Head of caudate nucleus (tissue), 42 donors: ENCODE data around the gene METAP1D.
"Not testable (repeated sequence)": the region's sequence is repeated elsewhere in the genome, so short reads cannot be mapped to it uniquely, and the experiment has no call there.

Source experiments
- DNase-seq, 42 donors: peaks; one replicate each; pipeline versions ENCODE4 v3.0.0 to v3.0.0-alpha.2; 2020 to 2021; ENCODE audit warnings: mixed read lengths in 7 of 42
- intact Hi-C: fragments of 100-400 bp; cut with DNase I; formaldehyde crosslinking; loops from one replicate; pipeline ENCODE4 v1.15.0; 2022

The METAP1D gene

DNA sequence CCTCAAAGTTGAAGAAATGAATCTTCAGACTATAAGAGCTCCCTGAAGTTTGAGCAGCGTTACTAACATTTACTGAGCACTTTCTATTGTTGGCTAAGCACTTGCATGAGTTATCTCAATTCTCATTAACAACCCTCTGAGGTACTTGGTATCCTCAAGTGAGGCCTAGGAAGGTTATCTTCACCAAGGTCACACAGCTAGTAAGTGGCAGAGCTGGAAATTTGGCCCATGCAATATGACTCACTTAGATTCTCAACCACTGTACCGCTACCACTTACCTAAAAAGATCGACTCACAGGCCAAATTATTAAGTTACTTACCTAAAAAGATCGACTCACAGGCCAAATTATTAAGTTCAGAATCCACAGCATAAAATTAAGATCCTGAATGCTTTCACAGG, 8.7 kb upstream of the METAP1D start:
- DNase-seq, result no peak
- intact Hi-C loops, result loop anchor here (10.0 kb wide), 1 partner anchor 114 kb away; the partner anchor contains the start of gene DLX2

DNA sequence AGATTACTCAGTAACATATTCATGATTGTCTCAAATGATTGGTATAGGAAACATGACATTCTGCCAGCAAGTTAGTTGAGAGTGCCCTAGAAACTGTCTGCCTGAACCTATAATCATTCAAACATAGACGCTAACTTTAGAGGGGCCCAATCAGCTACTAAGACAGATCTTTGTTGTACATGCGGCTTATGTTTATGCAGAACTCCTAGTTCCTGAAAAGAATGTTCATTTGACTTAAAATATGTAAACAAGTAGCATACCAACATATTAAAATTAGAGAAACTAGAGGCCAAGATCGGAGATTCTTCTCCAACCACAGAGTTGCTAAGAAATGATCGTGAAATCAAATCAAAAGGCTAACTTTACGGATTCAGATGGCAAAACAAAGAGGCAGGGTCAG, 4.2 kb upstream of the METAP1D start:
- intact Hi-C loops, result loop anchor here (5.0 to 10.0 kb wide), 2 partner anchors 68 to 109 kb away; partner anchors contain the start of gene DLX2
- DNase-seq, result no peak

DNA sequence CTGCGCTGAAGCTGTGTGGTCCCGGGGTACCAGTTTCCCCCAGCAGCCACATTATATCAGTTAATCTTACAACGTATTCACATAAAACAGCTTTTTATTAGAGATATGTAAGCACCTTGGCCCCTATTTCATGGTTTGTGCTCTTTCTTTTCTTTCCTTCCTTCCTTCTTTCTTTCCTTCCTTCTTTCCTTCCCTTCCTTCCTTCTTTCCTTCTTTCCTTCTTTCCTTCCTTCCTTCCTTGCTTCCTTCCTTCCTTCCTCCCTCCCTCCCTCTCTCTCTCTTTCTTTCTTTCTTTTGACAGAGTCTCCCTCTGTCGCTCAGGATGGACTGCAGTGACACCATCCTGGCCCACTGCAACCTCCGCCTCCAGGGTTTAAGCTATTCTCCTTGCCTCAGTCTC, 3.7 kb upstream of the METAP1D start:
- no peak for DNase-seq
- intact Hi-C loops, result loop anchor here (5.0 to 10.0 kb wide), 2 partner anchors 69 to 109 kb away; partner anchors contain the start of gene DLX2

DNA sequence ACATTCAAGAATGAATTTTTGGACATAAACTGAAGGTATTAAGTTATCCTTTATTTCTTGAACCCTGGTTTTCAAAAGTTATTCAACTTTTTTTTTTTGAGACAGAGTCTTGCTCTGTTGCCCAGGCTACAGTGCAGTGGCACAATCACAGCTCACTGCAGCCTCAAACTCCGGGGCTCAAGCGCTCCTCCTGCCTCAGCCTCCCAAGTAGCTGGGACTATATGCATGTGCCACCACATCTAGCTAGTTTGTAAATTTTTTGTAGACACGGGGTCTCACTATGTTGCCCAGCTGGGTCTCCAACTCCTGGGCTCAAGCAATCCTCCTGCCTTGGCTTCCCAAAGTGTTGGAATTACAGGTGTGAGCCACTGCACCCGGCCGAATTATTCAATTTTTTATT, 2.7 kb upstream of the METAP1D start:
- DNase-seq, result not testable (repeated sequence)
- intact Hi-C loops, result loop anchor here (5.0 to 10.0 kb wide), 2 partner anchors 70 to 108 kb away; partner anchors contain the start of gene DLX2

DNA sequence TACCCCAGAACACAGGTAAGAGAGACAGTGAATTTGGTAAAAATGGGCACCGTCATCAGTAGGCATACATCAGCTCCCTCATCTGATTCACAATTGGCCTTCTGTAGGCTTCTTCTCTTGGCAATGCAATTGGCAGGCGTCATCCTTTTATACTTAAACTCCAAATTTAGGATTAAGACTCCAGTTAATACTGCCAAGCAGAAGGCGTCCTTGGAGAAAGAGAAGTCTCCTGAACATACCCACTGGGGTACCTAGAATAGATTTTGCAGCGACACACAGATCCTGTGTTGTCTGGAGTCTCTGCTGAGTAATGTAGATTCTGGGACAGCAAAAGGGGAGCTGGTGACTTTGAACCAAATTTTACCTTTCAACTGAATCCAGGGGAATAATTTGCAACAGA, 592 bp upstream of the METAP1D start:
- intact Hi-C loops, result loop anchor here (5.0 to 10.0 kb wide), 2 partner anchors 72 to 106 kb away; partner anchors contain the start of gene DLX2

DNA sequence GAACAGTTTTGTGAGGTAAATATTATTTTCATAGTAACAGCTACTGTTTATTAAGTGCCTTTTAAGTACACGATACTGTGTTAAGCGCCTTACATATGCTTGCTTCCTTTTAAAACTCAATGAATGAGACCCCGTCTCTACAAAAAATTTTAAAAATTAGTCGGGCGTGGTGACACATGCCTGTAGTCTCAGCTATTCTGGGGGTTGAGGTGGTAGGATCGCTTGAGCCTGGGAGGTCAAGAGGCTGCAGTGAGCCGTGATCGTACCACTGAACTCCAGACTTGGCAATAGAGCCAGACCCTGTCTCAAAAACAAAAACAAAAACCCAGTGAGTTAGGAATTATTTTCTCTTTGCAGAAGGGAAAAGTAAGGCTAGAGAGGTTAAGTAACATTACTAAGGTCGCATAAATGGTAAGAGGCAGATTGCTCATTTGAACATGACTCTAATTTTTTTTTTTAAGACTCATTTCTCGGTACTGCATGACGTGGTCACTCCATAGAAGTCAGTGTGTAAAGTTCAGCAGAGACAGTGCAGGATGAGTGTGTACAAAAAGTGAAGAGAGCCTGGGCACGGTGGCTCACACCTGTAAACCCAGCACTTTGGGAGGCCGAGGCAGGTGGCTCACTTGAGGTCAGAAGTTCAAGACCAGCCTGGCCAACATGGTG, 1.1 kb downstream of the METAP1D start:
- intact Hi-C loops, result no loop called here

More for the DNA sequence above, 592 bp upstream of the METAP1D start:
- peak in 5 of 42 donors; percentile 7 to 24 (median 13) for DNase-seq

DNA sequence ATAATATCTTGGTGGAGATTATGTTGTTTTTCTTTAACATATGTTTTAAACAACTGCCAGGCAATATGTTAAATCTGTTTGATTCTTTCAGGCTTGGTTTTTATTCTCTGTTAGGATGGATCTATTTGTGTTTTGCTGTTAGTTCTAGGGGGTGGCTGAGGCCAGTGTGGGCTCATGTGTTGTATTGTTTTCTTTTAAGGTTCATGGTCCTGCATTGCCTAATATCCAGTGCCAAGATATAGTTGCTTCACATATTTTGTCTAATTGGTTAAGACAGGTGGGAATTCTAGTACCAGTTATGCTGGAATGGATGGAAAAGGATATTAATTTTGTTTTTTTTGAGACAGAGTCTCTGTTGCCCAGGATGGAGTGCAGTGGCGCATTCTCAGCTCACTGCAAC, 7.6 kb downstream of the METAP1D start:
- DNase-seq, result no peak
- intact Hi-C loops, result no loop called here

More for the DNA sequence above, 1.1 kb downstream of the METAP1D start:
- no peak for DNase-seq

DNA sequence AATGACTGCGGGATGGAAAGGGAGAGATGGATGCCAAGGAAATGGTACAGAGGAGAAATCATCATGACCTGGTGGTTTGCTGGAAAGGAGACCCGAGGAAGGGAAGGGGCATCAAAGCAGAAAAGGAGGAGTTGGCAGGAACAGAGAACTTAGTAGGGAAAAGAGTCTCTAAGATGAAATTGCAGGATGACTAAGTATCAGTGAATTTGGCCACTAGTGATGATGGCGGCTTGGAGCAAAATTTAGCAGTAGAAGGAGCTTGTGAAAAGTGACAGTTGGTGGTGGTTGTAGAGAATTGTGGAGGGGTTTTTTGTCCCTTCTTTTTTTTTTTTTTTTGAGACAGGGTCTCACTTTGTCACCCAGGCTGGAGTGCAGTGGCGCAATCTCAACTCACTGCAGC, 10.1 kb downstream of the METAP1D start:
- DNase-seq, result no peak
- intact Hi-C loops, result no loop called here

DNA sequence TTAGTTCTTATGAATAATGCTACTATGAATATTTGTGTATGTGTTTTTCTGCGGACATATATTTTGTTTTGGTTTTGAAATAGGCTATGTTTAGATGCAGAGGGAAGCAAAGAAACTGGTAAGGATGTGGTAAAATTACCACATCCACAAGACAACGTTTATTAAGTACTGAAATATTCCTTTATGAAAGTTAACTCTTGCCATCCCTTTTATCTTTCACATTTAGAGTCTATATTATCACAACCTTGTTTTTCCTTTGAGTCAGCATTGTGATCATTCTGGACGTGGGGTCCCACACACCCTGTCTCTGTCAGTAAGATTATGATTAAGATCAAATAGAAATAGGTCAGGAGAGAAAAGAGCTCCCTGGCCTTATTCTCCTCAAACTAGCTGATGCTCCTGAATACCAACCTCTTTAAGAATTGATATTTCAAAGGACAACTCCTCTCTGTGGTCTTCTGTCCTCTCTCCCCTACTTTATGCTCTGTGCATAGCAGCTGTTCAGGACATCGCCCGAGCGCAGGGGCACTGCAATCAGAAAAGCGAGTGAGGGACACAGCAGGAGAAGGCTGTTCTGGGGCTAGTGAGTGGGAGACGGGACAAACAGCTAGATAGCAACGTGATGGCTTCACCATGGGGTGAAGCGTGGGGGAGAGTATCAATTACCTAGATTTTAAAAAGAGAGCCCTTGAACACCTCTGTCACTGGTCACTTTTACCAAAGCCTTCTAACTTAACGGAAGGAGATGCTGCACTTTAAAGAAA, 12.2 kb downstream of the METAP1D start:
- DNase-seq, result no peak
- intact Hi-C loops, result no loop called here

DNA sequence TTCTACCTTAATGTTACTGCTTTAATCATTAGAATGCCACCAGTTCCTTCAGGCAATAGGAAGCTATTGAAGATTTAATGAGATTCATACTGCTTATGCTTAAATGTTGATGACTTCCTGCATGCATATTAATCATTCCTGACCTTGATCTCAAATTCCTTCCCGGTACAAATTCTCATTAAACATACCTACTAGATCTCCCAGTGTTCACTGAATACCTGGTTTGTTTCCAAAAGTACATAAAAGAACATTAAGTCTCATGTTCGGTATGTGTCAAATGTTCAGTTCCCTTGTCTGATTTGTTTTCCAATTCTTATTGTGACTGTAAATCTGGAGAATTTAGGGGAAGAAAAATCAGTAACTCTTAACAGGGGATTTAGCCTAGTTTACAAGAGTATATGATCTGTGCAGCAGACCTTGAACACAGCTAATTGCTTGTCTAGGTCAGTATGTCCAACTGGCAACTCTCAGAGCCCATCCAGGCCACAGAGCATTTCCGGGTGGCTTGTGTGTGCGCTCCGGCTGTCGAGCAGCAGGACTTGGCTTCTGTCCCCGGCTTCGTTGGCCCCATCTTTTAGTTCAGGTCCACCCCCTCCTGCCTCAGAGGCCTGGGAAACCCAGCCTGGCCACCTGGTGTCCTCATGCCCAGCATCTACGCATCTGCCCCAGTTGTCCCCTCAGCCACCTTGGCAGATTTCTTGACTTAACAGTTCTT, 13.1 kb downstream of the METAP1D start:
- DNase-seq, result peak in 1 of 42 donors; percentile 6

DNA sequence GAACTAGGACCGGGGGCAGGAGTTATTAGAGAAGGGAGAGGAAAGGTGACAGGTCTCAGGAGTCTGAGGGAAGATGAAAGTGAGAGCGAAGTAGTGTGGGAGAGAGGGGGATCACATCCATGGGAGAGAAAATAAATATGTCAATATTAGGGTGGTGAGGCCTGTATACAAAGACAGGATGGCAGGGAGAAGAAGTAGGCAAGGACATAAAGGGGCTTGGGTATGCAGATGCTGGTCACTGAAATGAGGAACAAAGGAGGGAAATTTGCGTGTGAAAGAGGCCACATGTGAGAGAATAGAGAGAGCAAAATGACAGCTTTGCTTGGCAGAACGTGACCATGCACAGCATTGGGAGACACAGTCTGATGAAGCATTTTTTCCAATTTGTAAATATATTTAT, 13.6 kb downstream of the METAP1D start:
- DNase-seq, result no peak

More for the DNA sequence above, 13.1 kb downstream of the METAP1D start:
- intact Hi-C loops, result no loop called here

DNA sequence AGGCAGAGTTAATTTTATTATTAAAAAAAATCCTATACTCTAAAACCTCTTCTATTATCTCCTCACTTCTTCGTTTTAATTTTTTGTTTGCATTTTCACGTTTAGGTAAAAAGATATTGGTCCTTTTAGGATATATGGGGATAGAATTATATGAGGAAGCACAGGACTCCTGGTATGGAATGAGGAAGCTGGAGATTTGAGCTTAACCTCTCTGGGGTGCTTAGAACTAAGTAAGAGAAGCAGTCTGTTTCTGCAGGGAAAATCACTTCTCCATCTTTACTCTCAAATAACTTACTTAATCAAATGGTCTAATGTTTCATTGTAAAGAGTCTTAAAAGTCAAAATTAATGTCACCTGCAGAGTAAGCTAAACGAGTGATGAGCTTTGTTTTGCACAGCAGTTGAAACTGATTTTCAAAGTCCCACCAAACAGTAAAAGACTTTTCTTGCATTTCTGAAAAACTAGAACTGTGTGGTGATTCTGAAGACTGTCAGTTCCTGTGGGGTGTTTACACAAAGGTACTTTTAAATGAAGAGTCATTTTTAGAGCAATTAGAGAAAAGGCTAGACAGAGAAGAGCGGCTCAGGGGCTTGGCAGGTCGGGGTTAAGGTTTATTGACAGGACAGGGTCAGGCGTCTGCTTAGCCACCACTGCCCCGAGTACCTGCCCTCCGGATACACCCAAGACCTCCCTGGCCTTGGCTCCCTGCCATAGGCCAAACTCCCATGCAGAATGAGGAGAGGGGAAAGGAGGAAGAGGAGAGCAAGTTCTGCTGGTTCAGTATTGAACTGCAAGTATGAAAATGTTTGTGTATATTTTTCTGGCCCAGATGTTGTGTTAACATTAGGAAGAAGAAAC, 21.6 kb downstream of the METAP1D start:
- DNase-seq, result no peak
- intact Hi-C loops, result no loop called here

More for the DNA sequence above, 13.6 kb downstream of the METAP1D start:
- intact Hi-C loops, result no loop called here

DNA sequence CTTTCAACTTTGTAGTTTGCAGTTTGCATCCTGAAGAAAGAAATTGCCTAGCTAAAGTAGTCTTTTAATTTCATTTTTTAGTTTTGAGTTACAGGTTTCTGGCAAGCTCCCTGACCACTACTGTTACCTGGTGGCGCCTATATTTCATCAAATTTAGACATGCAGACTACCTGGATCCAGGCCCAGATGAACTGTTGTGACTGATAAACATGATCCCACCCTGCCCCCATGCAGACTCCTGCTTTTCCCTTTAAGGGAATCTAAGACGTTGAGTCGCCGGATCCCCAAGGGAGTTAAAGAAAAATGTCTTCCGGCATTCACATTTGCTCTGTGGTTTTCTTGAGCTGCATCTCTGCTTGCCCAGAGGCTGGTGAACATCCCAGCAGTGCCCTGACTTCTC, 22.2 kb downstream of the METAP1D start:
- no peak for DNase-seq
- intact Hi-C loops, result no loop called here

DNA sequence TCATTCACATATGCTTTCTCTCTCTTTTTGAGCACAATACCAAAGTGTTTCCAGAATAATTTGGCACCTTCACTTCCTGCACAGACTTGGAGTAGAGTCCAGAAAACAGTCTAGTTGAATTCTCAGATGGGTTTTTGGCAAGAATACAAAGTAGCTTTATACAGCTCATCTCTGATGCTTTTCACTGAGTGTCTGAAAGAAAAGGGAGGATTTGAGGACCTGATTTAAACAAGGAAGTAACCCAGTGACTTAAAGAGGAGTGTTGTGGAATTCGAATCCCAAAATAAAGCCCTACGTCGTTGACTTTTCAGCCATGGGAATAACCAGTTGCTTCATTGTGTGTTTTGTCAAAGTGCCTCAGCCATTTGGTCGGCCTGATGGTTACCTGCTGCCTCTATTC, 31.8 kb downstream of the METAP1D start:
- intact Hi-C loops, result no loop called here
- no peak for DNase-seq

DNA sequence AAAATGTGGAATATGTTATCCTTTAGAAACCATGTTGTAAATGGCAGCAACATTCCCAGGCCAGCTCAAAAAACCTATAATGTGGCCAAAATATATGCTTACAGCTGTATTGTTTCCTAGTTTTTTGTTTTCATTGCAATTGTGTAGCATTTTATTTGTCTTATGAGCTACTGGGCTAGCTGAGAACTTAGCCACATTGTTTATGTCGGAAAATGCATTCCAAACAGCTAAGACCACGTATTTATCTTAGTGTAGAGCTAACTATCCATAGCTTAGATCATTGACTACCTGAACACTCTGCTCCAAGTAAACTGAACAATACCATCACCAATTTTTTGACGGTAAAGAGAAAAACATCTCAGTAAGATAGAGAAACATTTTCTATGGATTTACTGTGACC, 38.4 kb downstream of the METAP1D start:
- intact Hi-C loops, result no loop called here
- DNase-seq, result no peak

DNA sequence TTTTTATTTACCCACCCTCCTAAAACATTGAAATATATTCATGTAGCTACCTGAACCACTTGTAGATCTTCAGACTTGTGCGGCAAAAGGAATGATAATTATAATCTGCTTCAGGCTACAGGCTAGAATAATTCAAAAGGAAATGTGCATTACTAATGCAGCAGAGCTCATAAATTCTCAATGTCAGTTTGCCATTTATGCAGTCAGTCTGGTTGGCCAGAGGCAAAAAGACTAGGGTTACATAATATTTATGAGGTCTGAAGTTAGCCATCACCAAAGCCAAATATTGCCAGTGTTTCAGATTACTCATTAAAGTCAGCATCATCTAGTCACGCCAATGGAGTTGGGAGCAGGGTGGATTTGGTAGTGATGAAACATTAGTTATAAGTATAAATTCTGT, 38.9 kb downstream of the METAP1D start:
- intact Hi-C loops, result no loop called here
- no peak for DNase-seq

DNA sequence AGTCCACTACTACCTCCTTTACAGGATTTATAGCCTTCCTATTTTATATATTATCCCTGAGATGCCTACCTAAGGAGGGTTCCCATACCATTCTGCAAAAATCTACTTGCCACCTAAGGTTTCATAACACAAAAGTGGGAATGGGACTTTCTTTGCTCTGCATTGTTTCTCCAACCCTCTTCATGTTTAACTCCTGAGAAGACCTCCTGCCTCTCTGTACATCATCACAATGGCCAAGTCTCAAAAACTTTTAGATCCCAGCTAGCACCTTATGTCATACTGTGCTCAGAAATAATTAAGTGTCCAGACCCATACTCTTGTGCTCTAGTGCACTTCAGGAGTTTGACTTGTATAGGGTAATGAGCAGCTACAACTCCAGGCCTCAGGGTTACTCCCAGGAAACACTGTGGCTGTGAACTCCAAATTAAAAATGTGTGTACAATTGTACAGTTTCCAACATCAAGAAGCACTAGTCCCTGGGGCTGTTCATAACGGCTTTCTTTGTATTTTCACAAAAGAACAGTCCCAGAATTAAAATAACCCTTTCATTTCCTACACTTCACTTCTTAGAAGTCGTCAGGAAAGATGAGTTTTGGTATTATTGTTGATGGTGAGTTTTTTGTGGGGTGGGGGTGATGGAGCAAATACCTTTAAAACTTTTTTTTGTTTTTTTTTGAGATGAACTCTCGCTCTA, 39.4 kb downstream of the METAP1D start:
- DNase-seq, result no peak
- intact Hi-C loops, result no loop called here

DNA sequence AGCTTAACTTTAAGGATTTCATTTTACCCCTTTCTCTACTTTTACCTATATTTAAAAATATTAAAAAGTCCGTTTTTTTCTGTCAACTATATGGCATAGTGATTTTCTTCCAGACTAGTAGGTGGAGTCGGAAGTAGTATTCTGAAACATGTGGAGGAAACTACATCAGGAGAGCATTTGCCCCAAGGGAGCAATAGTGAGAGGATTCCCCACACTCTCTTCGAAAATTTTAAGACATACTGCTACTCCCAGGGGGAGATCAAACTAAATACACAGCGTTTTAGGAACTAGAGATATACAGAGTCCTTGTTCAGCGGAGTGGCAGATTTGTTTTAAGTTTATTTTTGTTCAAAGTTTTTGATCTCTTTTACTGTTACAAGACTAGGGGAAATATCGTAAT, 40.6 kb downstream of the METAP1D start:
- intact Hi-C loops, result no loop called here
- DNase-seq, result no peak
